CD4-positive, alpha-beta T cell treated with Interleukin-21 for 1 hour (primary cell): ENCODE results near the gene SNX27.
A peak's percentile ranks its signal among the peaks of the same experiment; 100 is the strongest.
"Not testable (repeated sequence)": the region's sequence is repeated elsewhere in the genome, so short reads cannot be mapped to it uniquely, and the experiment has no call there.

Experiments
- DNase-seq: peaks from one replicate; pipeline ENCODE4 v3.0.0-alpha.2; 2020

Gene SNX27

DNA sequence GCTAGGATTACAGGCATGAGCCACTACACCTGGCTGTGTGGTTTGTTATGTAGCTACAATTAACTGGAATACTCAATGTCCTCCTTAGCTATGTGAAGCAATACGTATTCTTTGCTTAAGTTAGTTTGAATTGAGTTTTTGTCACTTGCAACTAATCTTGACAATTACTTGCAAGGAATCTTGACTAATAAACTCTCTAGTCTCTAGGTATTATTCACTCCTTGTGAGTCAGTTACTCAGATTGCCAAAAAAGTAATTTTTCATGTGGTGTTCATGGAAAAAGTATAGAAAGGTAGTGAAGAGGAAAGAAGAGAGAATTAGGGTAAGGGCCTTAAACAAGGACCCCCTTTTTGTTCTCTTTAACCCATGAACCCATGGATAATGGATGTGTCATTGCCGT lies 7.6 kb upstream of the SNX27 start:
- DNase-seq, result no peak

GRCh38 chr1:151606384-151606783 lies 5.5 kb upstream of the SNX27 start:
- DNase-seq, result no peak

DNA sequence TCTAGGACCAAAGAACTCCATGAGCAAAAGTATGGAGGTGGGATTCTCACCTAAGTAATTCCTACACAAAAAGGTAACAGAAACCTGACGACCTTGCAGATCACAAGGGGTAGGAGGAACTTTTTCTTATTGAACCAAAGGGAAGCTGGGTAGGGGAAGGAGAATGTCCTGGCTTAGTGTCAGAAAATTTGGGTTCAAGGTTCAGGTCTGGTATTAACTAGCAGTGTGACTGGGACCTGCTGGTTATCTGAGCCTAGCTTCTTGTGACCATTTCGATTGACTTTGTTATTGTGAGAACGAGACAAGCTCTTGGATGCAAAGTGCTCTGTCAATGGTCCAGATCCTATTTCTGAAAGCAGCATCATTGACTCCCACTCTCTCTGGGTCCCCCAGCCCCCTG lies 5.0 kb upstream of the SNX27 start:
- no peak for DNase-seq

DNA sequence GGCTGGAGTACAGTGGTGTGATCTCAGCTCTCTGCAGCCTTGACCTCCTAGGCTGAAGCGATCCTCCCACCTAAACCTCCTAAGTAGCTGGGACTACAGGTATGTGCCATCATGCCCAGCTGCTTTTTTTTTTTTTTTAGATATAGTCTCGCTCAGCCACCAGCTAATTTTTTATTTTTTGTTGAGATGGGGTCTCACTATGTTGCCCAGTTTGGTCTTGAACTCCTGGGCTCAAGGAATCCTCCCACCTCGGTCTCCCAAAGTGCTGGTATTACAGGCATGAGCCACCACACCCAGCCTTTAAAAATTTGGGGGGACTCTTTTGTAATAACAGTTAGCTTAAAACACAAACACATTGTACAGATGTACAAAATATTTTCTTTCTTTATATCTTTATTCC lies 1.7 kb upstream of the SNX27 start:
- DNase-seq, result no peak

DNA sequence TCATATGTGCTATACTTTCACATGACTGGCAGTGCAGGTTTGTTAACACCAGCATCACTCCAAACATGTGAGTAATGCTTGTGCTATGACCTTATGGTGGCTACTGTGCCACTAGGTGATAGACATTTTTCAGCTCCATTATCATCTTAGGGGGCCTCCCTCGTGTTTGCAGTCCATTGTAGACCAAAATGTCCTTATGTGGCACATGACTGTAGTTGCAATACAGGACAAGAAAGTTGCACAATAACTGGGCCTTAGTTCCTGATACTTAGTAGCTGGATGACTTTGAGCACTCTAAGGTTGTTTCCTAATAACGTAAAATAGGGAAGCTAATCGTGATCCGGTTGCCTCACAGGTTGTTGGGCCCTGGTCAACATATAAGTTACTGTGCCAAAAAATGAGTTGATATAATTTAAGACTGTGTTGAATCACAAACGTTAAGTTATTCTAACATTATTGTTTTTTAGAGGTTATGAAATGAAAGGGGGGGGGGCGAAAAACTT lies 511 bp upstream of the SNX27 start:
- DNase-seq, result peak; percentile 25

- DNase-seq, result peak; percentile 32
These were observed 841 bp downstream of the SNX27 start for GRCh38 chr1:151612501-151613281.

- DNase-seq, result no peak
These were observed 1.5 kb downstream of the SNX27 start for GRCh38 chr1:151613282-151613780.

DNA sequence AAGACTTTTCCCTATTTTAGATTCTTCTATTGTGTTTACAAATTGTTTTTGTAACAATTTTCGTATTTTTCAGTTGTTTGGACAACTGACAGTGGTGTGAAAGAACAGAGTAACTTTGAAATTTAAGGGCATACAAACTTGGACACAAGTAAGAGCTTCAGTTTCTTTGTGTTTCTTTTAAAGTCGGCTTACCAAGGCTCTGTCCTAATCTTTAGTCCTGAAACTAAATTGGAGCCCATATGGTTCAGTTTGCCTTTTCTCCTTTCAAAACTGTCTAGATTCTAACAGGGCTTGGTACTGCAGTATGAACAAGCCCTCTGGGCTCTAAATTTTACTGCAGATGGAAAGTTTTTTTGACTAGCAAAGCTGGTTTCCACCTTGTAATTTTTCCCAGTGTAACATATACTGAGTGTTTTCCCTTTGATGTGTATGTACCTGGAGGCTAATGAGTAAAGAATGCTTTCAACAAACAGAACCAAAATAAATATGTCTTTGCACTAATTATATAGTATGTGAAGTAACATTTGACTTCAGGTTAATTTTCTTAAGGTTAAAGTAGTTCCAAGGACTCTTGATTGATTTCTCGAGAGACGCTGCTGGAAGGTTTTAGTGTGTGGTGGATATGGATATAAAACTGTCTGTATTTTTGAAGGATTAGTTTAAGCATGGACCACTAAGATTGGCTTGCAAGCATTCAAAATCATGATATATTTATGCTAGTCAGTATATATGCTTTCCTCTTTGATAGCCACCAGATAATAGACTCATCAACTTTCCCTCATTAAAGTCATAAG lies 4.1 kb downstream of the SNX27 start:
- no peak for DNase-seq

- DNase-seq, result no peak
These were observed 4.6 kb downstream of the SNX27 start for GRCh38 chr1:151616505-151616849.

GRCh38 chr1:151618003-151618402 lies 6.2 kb downstream of the SNX27 start:
- DNase-seq, result no peak

DNA sequence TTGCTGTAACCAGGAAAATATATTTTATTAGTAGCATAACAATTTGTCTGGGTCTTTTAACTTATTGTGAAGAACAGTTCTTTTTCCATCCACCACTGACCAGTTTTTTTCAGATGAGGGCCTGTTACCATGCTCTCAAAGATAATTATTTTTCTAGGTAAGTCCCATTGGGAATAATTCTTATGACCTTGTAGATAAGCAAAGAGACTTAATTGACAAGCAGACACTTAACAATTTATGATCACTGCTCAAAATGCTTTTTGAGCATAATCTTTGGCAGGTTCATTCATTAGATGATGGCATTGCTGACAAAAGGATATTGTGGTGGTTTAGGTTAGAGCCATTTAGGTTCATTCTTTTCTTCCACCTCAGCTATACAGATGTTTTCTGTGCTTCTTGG lies 6.6 kb downstream of the SNX27 start:
- no peak for DNase-seq

DNA sequence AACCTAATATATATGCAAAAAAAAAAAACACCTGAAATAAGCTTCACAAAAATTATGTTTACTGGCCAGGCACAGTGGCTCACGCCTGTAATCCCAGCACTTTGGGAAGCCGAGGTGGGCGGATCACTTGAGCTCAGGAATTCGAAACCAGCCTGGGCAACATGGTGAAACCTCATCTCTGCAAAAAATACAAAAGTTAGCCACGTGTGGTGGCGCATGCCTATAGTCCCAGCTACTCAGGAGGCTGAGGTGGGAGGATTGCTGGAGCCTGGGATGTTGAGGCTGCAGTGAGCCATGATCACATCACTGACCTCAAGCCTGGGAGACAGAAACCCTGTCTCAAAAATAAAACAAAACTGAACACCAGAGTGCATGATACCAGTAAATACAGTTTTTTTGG lies 7.1 kb downstream of the SNX27 start:
- not testable (repeated sequence) for DNase-seq

DNA sequence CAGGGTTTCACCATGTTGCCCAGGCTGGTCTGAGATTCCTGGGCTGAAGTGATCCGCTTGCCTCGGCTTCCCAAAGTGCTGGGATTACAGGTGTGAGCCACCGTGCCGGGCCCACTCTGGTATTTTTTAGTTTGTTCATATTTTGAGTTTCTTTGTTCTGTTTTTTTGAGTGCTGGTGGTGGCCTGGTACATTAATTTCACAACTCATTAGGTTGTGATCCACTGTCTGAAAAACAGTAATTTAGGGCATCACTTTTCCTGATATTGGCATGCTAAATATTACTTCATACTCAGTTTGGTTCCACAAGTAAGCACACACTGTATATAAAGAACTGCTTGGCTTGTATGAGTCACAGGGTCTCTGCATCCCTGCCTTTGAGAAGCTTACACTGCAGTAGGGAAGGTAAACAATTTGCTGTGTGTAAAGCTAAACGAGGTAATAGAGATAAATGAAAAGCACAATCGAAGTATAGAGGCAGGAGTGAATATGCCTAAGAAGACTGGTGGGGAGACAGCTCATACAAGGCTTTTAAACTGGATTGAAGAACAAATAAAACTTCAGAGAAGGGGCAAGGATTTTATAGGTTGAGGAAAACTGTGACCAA lies 7.7 kb downstream of the SNX27 start:
- DNase-seq, result no peak

DNA sequence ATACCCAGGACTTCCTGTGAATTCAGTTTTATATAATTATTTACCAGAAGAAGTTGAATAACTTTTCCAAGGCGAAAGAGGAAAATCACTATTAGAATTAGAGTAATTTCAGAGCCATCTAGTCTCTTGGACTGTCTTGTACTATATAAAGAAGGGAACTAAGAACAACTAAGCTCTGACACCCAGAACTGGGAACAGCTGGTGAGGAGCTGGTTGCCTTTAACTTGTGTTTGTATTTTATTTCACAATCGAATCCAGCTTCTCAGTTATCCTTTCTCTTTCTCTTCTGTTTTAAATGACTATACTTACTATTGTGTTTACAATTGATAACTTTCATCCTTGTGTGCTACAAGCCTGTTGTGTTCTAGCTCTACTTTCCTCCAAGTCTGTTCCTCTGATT lies 8.4 kb downstream of the SNX27 start:
- no peak for DNase-seq

DNA sequence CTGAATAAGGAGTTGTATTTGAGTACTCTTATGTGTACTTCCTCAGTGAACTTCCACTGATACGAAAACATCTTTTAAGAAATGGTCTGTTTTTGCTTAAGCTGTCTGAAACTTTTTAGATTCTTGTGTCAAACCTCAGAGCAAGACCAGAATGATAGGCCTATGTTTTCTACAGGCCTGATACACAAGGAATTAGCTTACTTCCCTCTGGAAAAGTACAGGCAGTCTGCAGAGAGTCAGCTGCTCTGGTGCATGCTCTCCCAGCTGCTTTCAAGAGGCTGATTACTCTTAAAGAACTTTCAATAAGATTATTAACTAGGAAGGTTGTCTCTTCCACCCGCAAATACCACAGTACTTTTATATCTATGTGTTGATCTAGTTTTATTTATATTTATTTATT lies 9.5 kb downstream of the SNX27 start:
- no peak for DNase-seq

- no peak for DNase-seq
These were observed 12.9 kb downstream of the SNX27 start for GRCh38 chr1:151624783-151625182.

- DNase-seq, result no peak
These were observed 15.0 kb downstream of the SNX27 start for GRCh38 chr1:151626740-151627334.

DNA sequence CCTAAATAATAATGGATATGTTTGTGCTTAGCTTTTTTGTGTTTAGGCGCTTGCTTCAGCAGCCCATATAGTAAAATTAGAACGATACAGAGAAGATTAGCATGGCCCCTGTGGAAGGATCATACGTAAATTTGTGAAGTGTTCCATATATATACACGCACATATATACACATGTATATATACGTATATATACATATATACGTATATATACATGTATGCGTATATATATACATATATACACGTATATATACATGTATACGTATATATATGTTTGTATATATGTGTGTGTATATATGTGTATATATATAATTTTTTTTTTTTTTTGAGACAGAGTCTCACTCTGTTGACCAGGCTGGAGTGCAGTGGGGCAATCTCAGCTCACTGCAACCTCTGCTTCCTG lies 17.4 kb downstream of the SNX27 start:
- no peak for DNase-seq

DNA sequence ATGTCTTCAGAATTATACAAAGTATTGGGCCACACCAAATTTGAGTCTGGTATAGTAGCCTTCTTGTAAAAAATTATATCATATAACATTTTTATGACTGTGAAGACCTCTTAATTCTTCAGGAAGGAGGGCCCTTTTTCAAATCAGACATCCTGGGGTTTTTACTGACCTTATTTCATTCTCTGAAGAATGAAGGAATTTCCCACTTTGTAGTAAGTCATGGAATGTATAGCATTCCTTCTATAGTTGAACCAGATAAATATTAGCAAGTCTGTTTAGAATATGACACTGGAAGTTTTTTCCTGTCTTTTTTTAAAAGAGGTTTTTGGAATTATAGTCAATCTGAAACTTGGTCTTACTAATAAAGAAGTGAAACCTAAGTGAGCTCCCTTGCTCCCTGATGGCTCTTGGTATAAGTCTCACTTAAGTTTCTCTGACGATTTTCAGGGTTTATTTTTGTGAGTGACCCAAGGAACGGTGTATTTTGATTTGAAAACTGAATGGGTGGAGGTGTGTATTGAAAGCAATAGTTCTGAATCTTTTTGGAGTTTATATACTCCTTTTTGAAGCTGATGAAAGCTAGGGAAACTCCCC lies 23.7 kb downstream of the SNX27 start:
- no peak for DNase-seq

DNA sequence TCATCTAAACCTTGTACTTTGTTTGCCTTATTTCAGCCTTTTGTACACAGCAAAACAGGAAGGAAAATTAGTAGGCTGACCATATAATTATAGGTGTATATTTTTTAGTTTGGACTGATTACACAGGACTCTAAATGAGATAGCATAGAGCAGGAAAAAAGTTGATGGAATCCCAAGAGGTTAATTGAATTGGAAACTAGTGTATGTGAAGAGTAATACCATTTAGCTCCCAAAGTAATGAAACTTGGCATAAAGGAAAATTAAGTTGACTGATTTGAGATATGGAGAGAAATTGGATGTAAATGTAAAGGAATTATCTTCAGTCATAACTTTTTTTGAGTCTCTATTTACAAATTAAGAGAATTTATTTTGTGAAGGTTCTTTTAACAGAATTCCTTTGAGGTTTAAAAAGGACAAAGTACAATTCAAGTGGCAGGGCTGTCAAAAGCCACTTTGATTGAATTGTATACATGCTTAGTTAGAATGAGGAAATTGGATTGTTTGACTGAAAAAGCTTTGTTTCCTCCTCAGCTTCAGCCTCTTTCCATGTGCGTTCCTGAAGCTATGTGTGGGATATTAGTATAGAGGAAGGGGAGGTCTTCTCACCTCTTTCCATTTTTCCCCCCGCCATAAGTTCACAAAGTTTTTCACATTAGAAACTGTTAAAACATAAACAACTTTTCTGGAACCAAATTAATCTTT lies 26.4 kb downstream of the SNX27 start:
- DNase-seq, result no peak

- no peak for DNase-seq
These were observed 27.0 kb downstream of the SNX27 start for GRCh38 chr1:151638812-151639211.

GRCh38 chr1:151639466-151639865 lies 27.6 kb downstream of the SNX27 start:
- no peak for DNase-seq
